C4-2B (cell line): ENCODE measurements around the gene ZFP62.

ENCODE experiments used
- ZFX ChIP-seq: fragments of 450-650 bp; IDR thresholded peaks from 2 replicates; pipeline ENCODE4 v1.6.1; 2017
- TF ChIP-seq, protein P1 (sequence below): fragments of 450-650 bp; conservative IDR thresholded peaks from 2 replicates; pipeline ENCODE4 v1.5.1; 2017; ENCODE audit warnings: mild to moderate bottlenecking

DNA sequence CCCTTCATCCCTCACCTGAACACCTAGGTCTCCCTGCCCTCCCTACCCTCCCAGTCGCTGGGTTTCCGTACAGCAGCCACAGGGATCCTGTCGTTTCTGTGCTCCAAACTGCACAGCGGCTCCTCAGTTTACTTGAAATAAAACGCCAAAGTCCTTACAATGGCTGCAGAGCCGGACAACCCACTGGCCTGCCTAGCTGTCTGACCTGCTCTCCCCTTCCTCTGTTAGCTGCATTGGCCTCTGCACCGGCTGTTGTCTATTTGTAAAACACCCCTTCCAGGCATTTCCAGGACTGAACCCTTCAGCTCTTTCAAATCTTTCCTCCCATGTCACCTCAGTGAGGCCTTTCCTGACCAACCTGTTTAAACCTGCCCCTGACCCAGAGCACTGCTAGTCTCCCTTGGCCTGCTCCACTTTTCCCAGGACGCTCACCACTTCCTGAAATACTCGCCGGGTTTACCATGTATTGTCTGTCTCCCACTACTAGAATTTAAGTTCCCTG is 49.4 kb downstream of the ZFP62 start:
- TF ChIP-seq, protein P1, sequence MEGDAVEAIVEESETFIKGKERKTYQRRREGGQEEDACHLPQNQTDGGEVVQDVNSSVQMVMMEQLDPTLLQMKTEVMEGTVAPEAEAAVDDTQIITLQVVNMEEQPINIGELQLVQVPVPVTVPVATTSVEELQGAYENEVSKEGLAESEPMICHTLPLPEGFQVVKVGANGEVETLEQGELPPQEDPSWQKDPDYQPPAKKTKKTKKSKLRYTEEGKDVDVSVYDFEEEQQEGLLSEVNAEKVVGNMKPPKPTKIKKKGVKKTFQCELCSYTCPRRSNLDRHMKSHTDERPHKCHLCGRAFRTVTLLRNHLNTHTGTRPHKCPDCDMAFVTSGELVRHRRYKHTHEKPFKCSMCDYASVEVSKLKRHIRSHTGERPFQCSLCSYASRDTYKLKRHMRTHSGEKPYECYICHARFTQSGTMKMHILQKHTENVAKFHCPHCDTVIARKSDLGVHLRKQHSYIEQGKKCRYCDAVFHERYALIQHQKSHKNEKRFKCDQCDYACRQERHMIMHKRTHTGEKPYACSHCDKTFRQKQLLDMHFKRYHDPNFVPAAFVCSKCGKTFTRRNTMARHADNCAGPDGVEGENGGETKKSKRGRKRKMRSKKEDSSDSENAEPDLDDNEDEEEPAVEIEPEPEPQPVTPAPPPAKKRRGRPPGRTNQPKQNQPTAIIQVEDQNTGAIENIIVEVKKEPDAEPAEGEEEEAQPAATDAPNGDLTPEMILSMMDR = no peak
- no peak for TF ChIP-seq ZFX
